Measurements from ENCODE around the gene HELLS. TPM values are rescaled to one million over a fixed set of nuclear protein-coding genes. Genes with fewer than 3 reads are reported as not detected.

Gene HELLS
- total RNA-seq, 2 donors from 2014 or later: 3.0 to 3.9 TPM

DNA sequence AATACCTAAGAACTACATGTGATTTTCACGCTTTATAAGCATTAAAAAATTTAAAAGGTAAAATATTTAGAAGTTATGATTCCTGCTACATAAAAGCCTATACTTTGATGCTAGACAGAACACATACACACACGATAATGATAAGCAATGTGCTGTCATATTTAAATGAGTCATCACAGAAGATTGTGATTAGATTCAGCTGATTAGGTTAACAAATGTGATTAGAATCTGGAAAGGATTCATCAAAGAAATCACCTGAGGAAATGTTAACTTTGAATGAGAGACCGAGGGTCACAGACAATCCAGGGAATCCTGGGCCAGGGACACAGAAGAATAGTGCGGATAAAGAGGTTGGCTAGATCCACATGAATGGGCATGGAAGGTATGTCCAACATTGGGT lies 95.9 kb downstream of the HELLS start:
- no peak overlapping the region for H3K27ac ChIP-seq
- no peak for ATAC-seq
- H3K9me3 ChIP-seq: peaks cover 0 to 10% (median 0%) of the 10 kb centered on the region in 3 donors
- H3K4me3 ChIP-seq: no peak overlapping the region
- intact Hi-C loops (cut with DNase I): no loop called here
- no peaks in the 10 kb centered on the region for H3K27me3 ChIP-seq
- TF ChIP-seq POLR2A (IDR thresholded peaks at IDR 0.05) (no peak), CTCF (IDR thresholded peaks at IDR 0.05) (no peak)
- H3K4me1 ChIP-seq: no peaks in the 10 kb centered on the region
- no peak for DNase-seq
- 77 to 81% methylated on average over 4 of the region's 4 CpGs for WGBS, 2 donors
- H3K36me3 ChIP-seq (replicated peaks in 1 of 2; ENCODE audit: insufficient read depth in 1 of 2, low read depth in 2 of 2): no peaks in the 10 kb centered on the region

- 64 to 70% methylated on average over 1 of the region's 1 CpG for WGBS, 2 donors
- TF ChIP-seq CTCF (IDR thresholded peaks at IDR 0.05): no peak
- TF ChIP-seq POLR2A (IDR thresholded peaks at IDR 0.05): no peak
- Histone ChIP-seq H3K4me1 (no peaks in the 10 kb centered on the region), H3K9me3 (no peaks in the 10 kb centered on the region), H3K36me3 (replicated peaks in 1 of 2; ENCODE audit: insufficient read depth in 1 of 2, low read depth in 2 of 2) (no peaks in the 10 kb centered on the region), H3K4me3 (no peak overlapping the region), H3K27me3 (no peaks in the 10 kb centered on the region), H3K27ac (no peak overlapping the region)
- intact Hi-C loops (cut with DNase I): no loop called here
- ATAC-seq: no peak
- DNase-seq: no peak
These were observed 98.8 kb downstream of the HELLS start for GRCh38 chr10:94644352-94644751.

DNA sequence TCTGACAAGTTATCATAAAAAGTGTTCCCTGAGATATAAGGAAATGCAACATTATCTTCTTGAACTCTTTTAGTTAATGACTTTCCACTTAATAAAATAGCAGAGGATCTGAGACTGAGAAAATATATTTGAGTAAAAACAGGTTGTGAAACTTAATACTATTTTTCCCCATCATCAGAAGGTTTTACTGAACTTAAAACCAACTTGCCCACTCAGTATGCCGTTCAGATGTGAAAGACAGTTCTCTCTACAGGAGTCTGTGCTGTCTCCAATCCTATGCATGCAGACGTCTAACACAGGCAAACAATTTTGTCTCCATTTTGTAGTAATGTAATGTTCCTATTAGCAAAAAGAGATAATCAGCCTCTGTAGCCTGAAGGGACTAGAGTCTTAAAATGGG lies 99.7 kb downstream of the HELLS start:
- H3K36me3 ChIP-seq (replicated peaks in 1 of 2; ENCODE audit: insufficient read depth in 1 of 2, low read depth in 2 of 2): no peaks in the 10 kb centered on the region
- intact Hi-C loops (cut with DNase I): no loop called here
- no peaks in the 10 kb centered on the region for H3K9me3 ChIP-seq
- 34 to 49% methylated on average over 2 of the region's 2 CpGs for WGBS, 2 donors
- H3K27me3 ChIP-seq: no peaks in the 10 kb centered on the region
- TF ChIP-seq POLR2A (IDR thresholded peaks at IDR 0.05) (no peak), CTCF (IDR thresholded peaks at IDR 0.05) (no peak)
- DNase-seq: no peak
- no peak overlapping the region for H3K27ac ChIP-seq
- H3K4me1 ChIP-seq: no peaks in the 10 kb centered on the region
- H3K4me3 ChIP-seq: no peak overlapping the region
- ATAC-seq: no peak

Other genes starting within 250 kb of the HELLS start
- gene NOC3L, start 182.8 kb upstream of the HELLS start, total RNA-seq: 10 to 100 TPM; 13.5 to 14.8 TPM
- 10 to 100 TPM; 11.9 to 17.5 TPM for gene TBC1D12, start 143.2 kb upstream of the HELLS start, total RNA-seq
- gene CYP2C18, start 137.9 kb downstream of the HELLS start, total RNA-seq: 1 to 10 TPM in 1 of 2 donors, not detected in 1; 3.9 TPM
- under 1 TPM in 1 of 2 donors, not detected in 1; 0.78 TPM for gene CYP2C19, start 216.9 kb downstream of the HELLS start, total RNA-seq